SK-N-SH treated with all-trans-retinoic acid at 6 μM for 48 hours (cell line): ENCODE results near the gene SEMA5A.

Experiments
- BACH2 ChIP-seq: fragments of 250-450 bp; sonication (Bioruptor Pico); IDR thresholded peaks from 2 replicates; pipeline ENCODE4 v1.9.0; 2021; ENCODE audit warnings: mild to moderate bottlenecking, borderline replicate concordance
- PPARA ChIP-seq: fragments of 250-450 bp; sonication (Bioruptor Pico); IDR thresholded peaks from 2 replicates; pipeline ENCODE4 v1.5.0; 2020; ENCODE audit warnings: mild to moderate bottlenecking, borderline replicate concordance
- TF ChIP-seq, protein P1 (sequence below): fragments of 250-450 bp; sonication (Bioruptor Pico); IDR thresholded peaks from 2 replicates; pipeline ENCODE4 v1.5.1; 2020; ENCODE audit warnings: low read depth, mild to moderate bottlenecking, moderate library complexity

DNA sequence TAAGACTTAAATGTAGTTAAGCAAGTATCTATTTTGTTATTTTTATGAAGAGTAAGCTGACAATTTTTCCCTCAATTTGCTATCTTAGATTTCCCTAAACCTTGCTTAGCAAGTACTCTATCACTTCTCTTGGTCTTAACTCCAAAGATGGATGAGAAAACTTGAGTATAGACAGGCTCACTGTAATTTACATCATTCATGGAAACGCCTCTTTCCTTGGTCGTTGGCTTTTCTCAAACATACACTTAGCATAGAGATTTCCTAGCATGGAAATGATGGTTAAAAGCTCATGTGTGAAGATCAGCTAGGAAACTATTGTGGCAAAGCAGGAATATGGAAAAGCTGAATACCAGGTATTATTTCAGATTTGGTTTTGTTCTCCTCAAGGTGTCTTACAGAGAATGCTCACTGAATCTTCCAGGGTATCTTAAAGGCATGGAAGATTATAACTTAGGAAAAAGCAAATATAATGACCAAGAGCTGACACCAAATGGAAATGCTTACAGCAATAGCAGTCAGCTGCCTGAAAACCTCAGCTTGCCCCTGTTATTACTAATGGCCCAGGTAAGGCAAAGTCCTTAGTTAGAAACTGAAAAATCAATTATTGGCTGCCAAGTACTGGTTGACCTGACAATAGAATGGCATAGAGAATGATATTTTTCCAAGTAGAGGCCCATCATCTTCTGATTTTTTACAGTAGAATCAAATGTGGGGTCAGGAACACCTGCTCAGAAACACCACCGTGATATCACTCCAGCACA, 84.8 kb downstream of the SEMA5A start:
- TF ChIP-seq, protein P1, sequence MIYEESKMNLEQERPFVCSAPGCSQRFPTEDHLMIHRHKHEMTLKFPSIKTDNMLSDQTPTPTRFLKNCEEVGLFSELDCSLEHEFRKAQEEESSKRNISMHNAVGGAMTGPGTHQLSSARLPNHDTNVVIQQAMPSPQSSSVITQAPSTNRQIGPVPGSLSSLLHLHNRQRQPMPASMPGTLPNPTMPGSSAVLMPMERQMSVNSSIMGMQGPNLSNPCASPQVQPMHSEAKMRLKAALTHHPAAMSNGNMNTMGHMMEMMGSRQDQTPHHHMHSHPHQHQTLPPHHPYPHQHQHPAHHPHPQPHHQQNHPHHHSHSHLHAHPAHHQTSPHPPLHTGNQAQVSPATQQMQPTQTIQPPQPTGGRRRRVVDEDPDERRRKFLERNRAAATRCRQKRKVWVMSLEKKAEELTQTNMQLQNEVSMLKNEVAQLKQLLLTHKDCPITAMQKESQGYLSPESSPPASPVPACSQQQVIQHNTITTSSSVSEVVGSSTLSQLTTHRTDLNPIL (CRISPR knock-in tag), result no peak
- no peak for TF ChIP-seq PPARA
- no peak for TF ChIP-seq BACH2 (CRISPR knock-in tag)
